ENCODE measurements around the gene CHMP4A. TPM values are rescaled to one million over a fixed set of nuclear protein-coding genes. Genes with fewer than 3 reads are reported as not detected.

The CHMP4A gene
- total and polyA plus RNA-seq, 2 of the 13 experiments (the other 11 are each of a cell fraction or from before 2014, with no cell fraction given): 83.6 to 113 TPM

DNA sequence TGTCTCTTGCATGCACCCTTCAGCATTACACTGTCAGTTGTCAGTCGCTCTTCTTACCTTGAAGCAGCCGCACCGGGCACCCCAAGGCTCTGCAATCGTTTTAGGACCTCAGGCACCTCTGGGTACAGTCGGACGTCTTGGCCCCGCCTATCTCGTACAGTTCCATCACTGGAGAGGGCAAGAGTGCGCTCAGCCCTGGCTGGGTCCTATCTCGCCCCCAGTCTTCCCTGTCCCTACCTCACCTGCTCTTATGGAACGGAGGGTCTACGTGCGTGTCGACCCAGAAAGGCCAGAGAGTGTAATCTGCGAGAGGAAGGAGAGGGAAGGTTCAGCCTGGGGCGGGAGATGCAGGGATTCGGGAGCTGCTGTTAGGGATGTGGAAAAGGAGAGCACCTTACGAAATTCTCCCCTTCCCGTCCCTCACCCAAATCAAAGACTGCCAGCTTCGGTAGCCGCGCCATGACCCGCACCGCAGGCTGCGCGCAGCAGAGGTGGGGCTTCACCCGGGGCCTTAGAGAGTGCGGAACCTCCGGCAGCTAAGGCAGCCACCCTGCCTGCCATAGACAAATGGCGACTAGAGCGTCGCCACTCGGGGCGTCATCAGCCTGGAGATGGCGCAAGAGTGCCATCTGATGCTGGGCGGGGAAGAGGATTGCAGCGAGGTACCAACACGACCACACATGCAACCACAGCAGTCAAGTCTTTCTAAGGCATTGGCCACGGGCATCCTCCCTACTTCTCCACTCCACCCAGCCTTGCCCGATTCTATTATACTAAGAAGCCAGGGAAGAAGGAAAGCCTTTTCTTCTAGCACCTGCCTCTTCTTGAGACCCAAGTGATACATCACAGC is 2.4 kb upstream of the CHMP4A start, which contains the start of gene MDP1 (continued):
- TF ChIP-seq NR3C1 (CRISPR knock-in tag; IDR thresholded peaks at IDR 0.05) (peak; percentile 77; the same call in 1 of the 2 replicates), REL (CRISPR knock-in tag; conservative IDR thresholded peaks at IDR 0.05) (peak; percentile 84; the same call in 1 of the 2 replicates), CHD4 (IDR thresholded peaks at IDR 0.05; ENCODE audit: borderline replicate concordance, low read length) (no peak; the same call in 1 of the 2 replicates), ZNF121 (CRISPR knock-in tag; IDR thresholded peaks at IDR 0.05) (peak; percentile 59; the same call in 1 of the 2 replicates), SRSF9 (IDR thresholded peaks at IDR 0.05; ENCODE audit: borderline replicate concordance, insufficient read depth, low read depth, low read length, poor library complexity, severe bottlenecking) (no peak), ELF4 (CRISPR knock-in tag; IDR thresholded peaks at IDR 0.05; ENCODE audit: borderline replicate concordance) (no peak), ARID2 (CRISPR knock-in tag; IDR thresholded peaks at IDR 0.05; ENCODE audit: borderline replicate concordance) (peak; percentile 99), ZNF552 (CRISPR knock-in tag; IDR thresholded peaks at IDR 0.05; ENCODE audit: borderline replicate concordance) (peak; percentile 88; the same call in 1 of the 2 replicates), KLF9 (CRISPR knock-in tag; IDR thresholded peaks at IDR 0.05; ENCODE audit: low read depth) (peak; percentile 98), NFE2 (CRISPR knock-in tag; IDR thresholded peaks at IDR 0.05) (no peak; the same call in 1 of the 2 replicates), TEAD3 (CRISPR knock-in tag; optimal IDR thresholded peaks at IDR 0.05; ENCODE audit: borderline replicate concordance) (no peak), PHB2 (IDR thresholded peaks at IDR 0.05; ENCODE audit: partially characterized antibody) (no peak), MED8 (CRISPR knock-in tag; IDR thresholded peaks at IDR 0.05; ENCODE audit: insufficient replicate concordance) (peak; percentile 94), HINFP (CRISPR knock-in tag; IDR thresholded peaks at IDR 0.05; ENCODE audit: low read depth) (peak; percentile 70), ETV5 (CRISPR knock-in tag; IDR thresholded peaks at IDR 0.05; ENCODE audit: borderline replicate concordance) (peak; percentile 89), TERF1 (CRISPR knock-in tag; IDR thresholded peaks at IDR 0.05) (peak; percentile 89), CHD2 (IDR thresholded peaks at IDR 0.05; ENCODE audit: low read depth, low read length) (peak; percentile 54), ZBTB20 (CRISPR knock-in tag; IDR thresholded peaks at IDR 0.05; ENCODE audit: borderline replicate concordance, low read depth) (peak; percentile 93), NR2F6 (IDR thresholded peaks at IDR 0.05) (peak; percentile 18; the same call in 1 of the 2 replicates), NR2F6 (CRISPR knock-in tag; IDR thresholded peaks at IDR 0.05) (peak; percentile 78), FOSL1 (CRISPR knock-in tag; IDR thresholded peaks at IDR 0.05; ENCODE audit: borderline replicate concordance) (peak; percentile 59; the same call in 1 of the 2 replicates)
- TF ChIP-seq, protein P1, sequence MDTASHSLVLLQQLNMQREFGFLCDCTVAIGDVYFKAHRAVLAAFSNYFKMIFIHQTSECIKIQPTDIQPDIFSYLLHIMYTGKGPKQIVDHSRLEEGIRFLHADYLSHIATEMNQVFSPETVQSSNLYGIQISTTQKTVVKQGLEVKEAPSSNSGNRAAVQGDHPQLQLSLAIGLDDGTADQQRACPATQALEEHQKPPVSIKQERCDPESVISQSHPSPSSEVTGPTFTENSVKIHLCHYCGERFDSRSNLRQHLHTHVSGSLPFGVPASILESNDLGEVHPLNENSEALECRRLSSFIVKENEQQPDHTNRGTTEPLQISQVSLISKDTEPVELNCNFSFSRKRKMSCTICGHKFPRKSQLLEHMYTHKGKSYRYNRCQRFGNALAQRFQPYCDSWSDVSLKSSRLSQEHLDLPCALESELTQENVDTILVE (CRISPR knock-in tag; IDR thresholded peaks at IDR 0.05): peak; percentile 97
- TF ChIP-seq, protein P2, sequence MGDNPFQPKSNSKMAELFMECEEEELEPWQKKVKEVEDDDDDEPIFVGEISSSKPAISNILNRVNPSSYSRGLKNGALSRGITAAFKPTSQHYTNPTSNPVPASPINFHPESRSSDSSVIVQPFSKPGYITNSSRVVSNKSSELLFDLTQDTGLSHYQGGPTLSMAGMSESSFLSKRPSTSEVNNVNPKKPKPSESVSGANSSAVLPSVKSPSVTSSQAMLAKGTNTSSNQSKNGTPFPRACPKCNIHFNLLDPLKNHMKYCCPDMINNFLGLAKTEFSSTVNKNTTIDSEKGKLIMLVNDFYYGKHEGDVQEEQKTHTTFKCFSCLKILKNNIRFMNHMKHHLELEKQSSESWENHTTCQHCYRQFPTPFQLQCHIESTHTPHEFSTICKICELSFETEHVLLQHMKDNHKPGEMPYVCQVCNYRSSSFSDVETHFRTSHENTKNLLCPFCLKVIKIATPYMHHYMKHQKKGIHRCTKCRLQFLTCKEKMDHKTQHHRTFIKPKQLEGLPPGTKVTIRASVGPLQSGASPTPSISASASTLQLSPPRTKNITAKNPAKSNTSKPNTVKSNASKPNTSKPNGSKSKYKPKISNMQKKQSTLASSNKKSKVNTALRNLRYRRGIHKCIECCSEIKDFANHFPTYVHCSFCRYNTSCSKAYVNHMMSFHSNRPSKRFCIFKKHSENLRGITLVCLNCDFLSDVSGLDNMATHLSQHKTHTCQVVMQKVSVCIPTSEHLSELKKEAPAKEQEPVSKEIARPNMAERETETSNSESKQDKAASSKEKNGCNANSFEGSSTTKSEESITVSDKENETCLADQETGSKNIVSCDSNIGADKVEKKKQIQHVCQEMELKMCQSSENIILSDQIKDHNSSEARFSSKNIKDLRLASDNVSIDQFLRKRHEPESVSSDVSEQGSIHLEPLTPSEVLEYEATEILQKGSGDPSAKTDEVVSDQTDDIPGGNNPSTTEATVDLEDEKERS (CRISPR knock-in tag; IDR thresholded peaks at IDR 0.05): peak; percentile 99

Measured in HepG2 (cell line).